SK-N-SH treated with all-trans-retinoic acid at 6 μM for 48 hours (cell line): Measurements from ENCODE around the gene GNAI1.

ENCODE experiments used
- ATAC-seq: fragments of 200-7000 bp; cut with Tn5 transposase; 3 replicates; pipeline ENCODE4 v1.9.1; 2020; ENCODE audit warnings: mild to moderate bottlenecking, moderate library complexity
- ARNTL ChIP-seq: fragments of 450-650 bp; formaldehyde crosslinking; IDR thresholded peaks from 2 replicates; pipeline ENCODE4 v1.5.0; 2020; ENCODE audit warnings: low read depth, mild to moderate bottlenecking, moderate library complexity, borderline replicate concordance
- BACH2 ChIP-seq: fragments of 250-450 bp; sonication (Bioruptor Pico); IDR thresholded peaks from 2 replicates; pipeline ENCODE4 v1.9.0; 2021; ENCODE audit warnings: mild to moderate bottlenecking, borderline replicate concordance
- CREB5 ChIP-seq: fragments of 250-450 bp; sonication (Bioruptor Pico); IDR thresholded peaks from 2 replicates; pipeline ENCODE4 v1.5.1; 2020; ENCODE audit warnings: low read depth, mild to moderate bottlenecking, moderate library complexity
- CSDC2 ChIP-seq: fragments of 250-450 bp; sonication (Bioruptor Pico); IDR thresholded peaks from 2 replicates; pipeline ENCODE4 v1.5.0; 2020; ENCODE audit warnings: mild to moderate bottlenecking, moderate library complexity
- CSRNP3 ChIP-seq: fragments of 250-450 bp; sonication (Bioruptor Pico); IDR thresholded peaks from 2 replicates; pipeline ENCODE4 v1.5.1; 2021; ENCODE audit warnings: mild to moderate bottlenecking, moderate library complexity
- ESRRG ChIP-seq: fragments of 250-450 bp; sonication (Bioruptor Pico); IDR thresholded peaks from 2 replicates; pipeline ENCODE4 v1.6.1; 2021; ENCODE audit warnings: mild to moderate bottlenecking
- GLIS3 ChIP-seq: fragments of 250-450 bp; sonication (Bioruptor Pico); IDR thresholded peaks from 2 replicates; pipeline ENCODE4 v1.5.0; 2020; ENCODE audit warnings: mild to moderate bottlenecking, moderate library complexity
- ISL1 ChIP-seq: fragments of 250-450 bp; sonication (Bioruptor Pico); IDR thresholded peaks from 2 replicates; pipeline ENCODE4 v2.1.2; 2022; ENCODE audit warnings: mild to moderate bottlenecking, moderate library complexity
- OSR1 ChIP-seq: fragments of 250-450 bp; sonication (Bioruptor Pico); IDR thresholded peaks from 2 replicates; pipeline ENCODE4 v1.8.0; 2022; ENCODE audit warnings: moderate library complexity, mild to moderate bottlenecking, inconsistent platforms
- PPARA ChIP-seq: fragments of 250-450 bp; sonication (Bioruptor Pico); IDR thresholded peaks from 2 replicates; pipeline ENCODE4 v1.5.0; 2020; ENCODE audit warnings: mild to moderate bottlenecking, borderline replicate concordance
- RARB ChIP-seq: fragments of 250-450 bp; sonication (Bioruptor Pico); IDR thresholded peaks from 2 replicates; pipeline ENCODE4 v1.8.0; 2021; ENCODE audit warnings: mild to moderate bottlenecking, moderate library complexity
- SNAI2 ChIP-seq: fragments of 250-450 bp; sonication (Bioruptor Pico); IDR thresholded peaks from 2 replicates; pipeline ENCODE4 v1.5.0; 2020; ENCODE audit warnings: mild to moderate bottlenecking, moderate library complexity
- TCF4 ChIP-seq: fragments of 250-450 bp; sonication (Bioruptor Pico); IDR thresholded peaks from 2 replicates; pipeline ENCODE4 v1.8.0; 2021; ENCODE audit warnings: mild to moderate bottlenecking, moderate library complexity, borderline replicate concordance
- TOX ChIP-seq: fragments of 250-450 bp; sonication (Bioruptor Pico); IDR thresholded peaks from 2 replicates; pipeline ENCODE4 v1.8.0; 2021; ENCODE audit warnings: mild to moderate bottlenecking, moderate library complexity, borderline replicate concordance
- ZC3H10 ChIP-seq: fragments of 250-450 bp; sonication (Bioruptor Pico); IDR thresholded peaks from 2 replicates; pipeline ENCODE4 v1.5.1; 2021; ENCODE audit warnings: mild to moderate bottlenecking, moderate library complexity
- ZFP3 ChIP-seq: fragments of 250-450 bp; sonication (Bioruptor Pico); IDR thresholded peaks from 2 replicates; pipeline ENCODE4 v1.5.0; 2020; ENCODE audit warnings: mild to moderate bottlenecking, moderate library complexity
- ZFP30 ChIP-seq: fragments of 450-650 bp; formaldehyde crosslinking; IDR thresholded peaks from 2 replicates; pipeline ENCODE4 v1.5.0; 2022; ENCODE audit warnings: mild to moderate bottlenecking, moderate library complexity
- ZNF565 ChIP-seq: fragments of 450-650 bp; formaldehyde crosslinking; conservative IDR thresholded peaks from 2 replicates; pipeline ENCODE4 v1.5.0; 2020; ENCODE audit warnings: low read depth, mild to moderate bottlenecking, moderate library complexity
- ZNF70 ChIP-seq: fragments of 450-650 bp; formaldehyde crosslinking; IDR thresholded peaks from 2 replicates; pipeline ENCODE4 v1.5.0; 2020; ENCODE audit warnings: mild to moderate bottlenecking, moderate library complexity
- ZNF8 ChIP-seq: fragments of 450-650 bp; formaldehyde crosslinking; IDR thresholded peaks from 2 replicates; pipeline ENCODE4 v1.5.0; 2020; ENCODE audit warnings: mild to moderate bottlenecking, moderate library complexity
- TF ChIP-seq, protein P1 (sequence below): fragments of 250-450 bp; sonication (Bioruptor Pico); IDR thresholded peaks from 2 replicates; pipeline ENCODE4 v1.8.0; 2020; ENCODE audit warnings: mild to moderate bottlenecking, moderate library complexity, borderline replicate concordance
- TF ChIP-seq, protein P2 (sequence below): fragments of 250-450 bp; sonication (Bioruptor Pico); IDR thresholded peaks from 2 replicates; pipeline ENCODE4 v1.8.0; 2021; ENCODE audit warnings: low read depth, mild to moderate bottlenecking, moderate library complexity, borderline replicate concordance
- TF ChIP-seq, protein P3 (sequence below): fragments of 250-450 bp; sonication (Bioruptor Pico); IDR thresholded peaks from 2 replicates; pipeline ENCODE4 v1.5.0; 2020; ENCODE audit warnings: mild to moderate bottlenecking, moderate library complexity

GNAI1 gene

DNA sequence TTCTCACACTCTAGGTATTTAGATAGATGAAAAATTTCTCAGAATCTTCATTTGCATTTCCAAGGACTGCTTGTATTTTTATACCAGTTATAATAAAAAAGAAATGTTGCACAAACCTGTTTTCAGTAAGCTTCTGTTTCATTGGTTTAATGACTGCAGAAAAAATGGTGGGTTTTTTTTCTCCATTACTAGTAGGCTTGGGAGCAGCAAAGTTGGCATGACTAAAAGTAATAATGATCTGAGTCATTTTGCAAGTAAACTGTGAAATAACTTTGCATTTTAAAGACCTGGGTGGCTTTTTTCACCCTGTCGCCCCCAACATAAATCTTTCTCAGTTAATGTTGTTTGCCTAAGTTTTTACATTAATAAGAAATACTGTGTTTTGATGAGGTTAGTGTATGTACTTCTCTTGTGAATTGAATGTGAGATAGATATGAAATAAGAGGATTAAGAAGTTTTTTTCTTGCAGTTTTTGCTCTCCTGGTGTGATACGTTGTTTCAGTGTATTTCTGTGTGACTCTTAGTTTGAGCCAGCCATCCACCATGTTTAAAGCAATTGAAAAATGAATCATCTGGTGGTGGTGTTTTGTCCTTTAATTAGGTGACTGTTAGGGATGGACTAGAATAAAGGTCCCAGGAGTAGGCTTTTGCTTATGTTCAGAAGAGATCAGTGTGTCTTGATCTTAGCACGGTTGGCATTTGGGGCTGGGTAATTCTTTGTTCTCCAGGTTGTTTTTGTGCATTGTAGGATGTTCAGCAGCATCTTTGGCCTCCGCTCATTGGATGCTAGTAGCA, 1.8 kb downstream of the GNAI1 start:
- no peak for ATAC-seq
- no peak for TF ChIP-seq BACH2 (CRISPR knock-in tag)
- no peak for TF ChIP-seq ZFP30 (CRISPR knock-in tag)
- no peak for TF ChIP-seq SNAI2
- no peak for TF ChIP-seq ISL1
- TF ChIP-seq ESRRG: no peak
- TF ChIP-seq GLIS3 (CRISPR knock-in tag): no peak
- TF ChIP-seq, protein P1, sequence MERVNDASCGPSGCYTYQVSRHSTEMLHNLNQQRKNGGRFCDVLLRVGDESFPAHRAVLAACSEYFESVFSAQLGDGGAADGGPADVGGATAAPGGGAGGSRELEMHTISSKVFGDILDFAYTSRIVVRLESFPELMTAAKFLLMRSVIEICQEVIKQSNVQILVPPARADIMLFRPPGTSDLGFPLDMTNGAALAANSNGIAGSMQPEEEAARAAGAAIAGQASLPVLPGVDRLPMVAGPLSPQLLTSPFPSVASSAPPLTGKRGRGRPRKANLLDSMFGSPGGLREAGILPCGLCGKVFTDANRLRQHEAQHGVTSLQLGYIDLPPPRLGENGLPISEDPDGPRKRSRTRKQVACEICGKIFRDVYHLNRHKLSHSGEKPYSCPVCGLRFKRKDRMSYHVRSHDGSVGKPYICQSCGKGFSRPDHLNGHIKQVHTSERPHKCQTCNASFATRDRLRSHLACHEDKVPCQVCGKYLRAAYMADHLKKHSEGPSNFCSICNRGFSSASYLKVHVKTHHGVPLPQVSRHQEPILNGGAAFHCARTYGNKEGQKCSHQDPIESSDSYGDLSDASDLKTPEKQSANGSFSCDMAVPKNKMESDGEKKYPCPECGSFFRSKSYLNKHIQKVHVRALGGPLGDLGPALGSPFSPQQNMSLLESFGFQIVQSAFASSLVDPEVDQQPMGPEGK: no peak
- TF ChIP-seq ZNF8 (CRISPR knock-in tag): no peak
- TF ChIP-seq CREB5: no peak
- TF ChIP-seq ZNF70 (CRISPR knock-in tag): no peak
- no peak for TF ChIP-seq PPARA (CRISPR knock-in tag)
- TF ChIP-seq ARNTL: no peak
- TF ChIP-seq, protein P2, sequence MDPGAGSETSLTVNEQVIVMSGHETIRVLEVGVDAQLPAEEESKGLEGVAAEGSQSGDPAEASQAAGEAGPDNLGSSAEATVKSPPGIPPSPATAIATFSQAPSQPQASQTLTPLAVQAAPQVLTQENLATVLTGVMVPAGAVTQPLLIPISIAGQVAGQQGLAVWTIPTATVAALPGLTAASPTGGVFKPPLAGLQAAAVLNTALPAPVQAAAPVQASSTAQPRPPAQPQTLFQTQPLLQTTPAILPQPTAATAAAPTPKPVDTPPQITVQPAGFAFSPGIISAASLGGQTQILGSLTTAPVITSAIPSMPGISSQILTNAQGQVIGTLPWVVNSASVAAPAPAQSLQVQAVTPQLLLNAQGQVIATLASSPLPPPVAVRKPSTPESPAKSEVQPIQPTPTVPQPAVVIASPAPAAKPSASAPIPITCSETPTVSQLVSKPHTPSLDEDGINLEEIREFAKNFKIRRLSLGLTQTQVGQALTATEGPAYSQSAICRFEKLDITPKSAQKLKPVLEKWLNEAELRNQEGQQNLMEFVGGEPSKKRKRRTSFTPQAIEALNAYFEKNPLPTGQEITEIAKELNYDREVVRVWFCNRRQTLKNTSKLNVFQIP (CRISPR knock-in tag): 0 out of 2 replicates have a peak, but pooled peaks have one; percentile 28
- no peak for TF ChIP-seq RARB (CRISPR knock-in tag)
- TF ChIP-seq TOX (CRISPR knock-in tag): no peak
- no peak for TF ChIP-seq CSRNP3 (CRISPR knock-in tag)
- TF ChIP-seq ZFP3 (CRISPR knock-in tag): peak; percentile 74; the same call in 1 of the 2 replicates
- no peak for TF ChIP-seq TCF4 (CRISPR knock-in tag)
- 0 out of 2 replicates have a peak, but pooled peaks have one; percentile 52 for TF ChIP-seq ZC3H10 (CRISPR knock-in tag)
- TF ChIP-seq OSR1: no peak
- no peak for TF ChIP-seq ZNF565
- 0 out of 2 replicates have a peak, but pooled peaks have one; percentile 27 for TF ChIP-seq CSDC2 (CRISPR knock-in tag)
- TF ChIP-seq, protein P3, sequence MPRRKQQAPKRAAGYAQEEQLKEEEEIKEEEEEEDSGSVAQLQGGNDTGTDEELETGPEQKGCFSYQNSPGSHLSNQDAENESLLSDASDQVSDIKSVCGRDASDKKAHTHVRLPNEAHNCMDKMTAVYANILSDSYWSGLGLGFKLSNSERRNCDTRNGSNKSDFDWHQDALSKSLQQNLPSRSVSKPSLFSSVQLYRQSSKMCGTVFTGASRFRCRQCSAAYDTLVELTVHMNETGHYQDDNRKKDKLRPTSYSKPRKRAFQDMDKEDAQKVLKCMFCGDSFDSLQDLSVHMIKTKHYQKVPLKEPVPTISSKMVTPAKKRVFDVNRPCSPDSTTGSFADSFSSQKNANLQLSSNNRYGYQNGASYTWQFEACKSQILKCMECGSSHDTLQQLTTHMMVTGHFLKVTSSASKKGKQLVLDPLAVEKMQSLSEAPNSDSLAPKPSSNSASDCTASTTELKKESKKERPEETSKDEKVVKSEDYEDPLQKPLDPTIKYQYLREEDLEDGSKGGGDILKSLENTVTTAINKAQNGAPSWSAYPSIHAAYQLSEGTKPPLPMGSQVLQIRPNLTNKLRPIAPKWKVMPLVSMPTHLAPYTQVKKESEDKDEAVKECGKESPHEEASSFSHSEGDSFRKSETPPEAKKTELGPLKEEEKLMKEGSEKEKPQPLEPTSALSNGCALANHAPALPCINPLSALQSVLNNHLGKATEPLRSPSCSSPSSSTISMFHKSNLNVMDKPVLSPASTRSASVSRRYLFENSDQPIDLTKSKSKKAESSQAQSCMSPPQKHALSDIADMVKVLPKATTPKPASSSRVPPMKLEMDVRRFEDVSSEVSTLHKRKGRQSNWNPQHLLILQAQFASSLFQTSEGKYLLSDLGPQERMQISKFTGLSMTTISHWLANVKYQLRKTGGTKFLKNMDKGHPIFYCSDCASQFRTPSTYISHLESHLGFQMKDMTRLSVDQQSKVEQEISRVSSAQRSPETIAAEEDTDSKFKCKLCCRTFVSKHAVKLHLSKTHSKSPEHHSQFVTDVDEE: no peak

- ATAC-seq: no peak
- TF ChIP-seq TOX (CRISPR knock-in tag) (no peak), SNAI2 (no peak), ZFP3 (CRISPR knock-in tag) (no peak), CSDC2 (CRISPR knock-in tag) (no peak), ZNF70 (CRISPR knock-in tag) (no peak), BACH2 (CRISPR knock-in tag) (no peak), CREB5 (no peak), RARB (CRISPR knock-in tag) (no peak), ZNF8 (CRISPR knock-in tag) (no peak), GLIS3 (CRISPR knock-in tag) (no peak), OSR1 (no peak), ESRRG (no peak), PPARA (CRISPR knock-in tag) (no peak), ZFP30 (CRISPR knock-in tag) (no peak), ZC3H10 (CRISPR knock-in tag) (no peak)
- TF ChIP-seq, protein P3: no peak
- TF ChIP-seq, protein P2 (CRISPR knock-in tag): no peak
These were observed 2.8 kb downstream of the GNAI1 start for GRCh38 chr7:80137410-80137809.
